Measurements from ENCODE around the gene VEGFA.

DNA sequence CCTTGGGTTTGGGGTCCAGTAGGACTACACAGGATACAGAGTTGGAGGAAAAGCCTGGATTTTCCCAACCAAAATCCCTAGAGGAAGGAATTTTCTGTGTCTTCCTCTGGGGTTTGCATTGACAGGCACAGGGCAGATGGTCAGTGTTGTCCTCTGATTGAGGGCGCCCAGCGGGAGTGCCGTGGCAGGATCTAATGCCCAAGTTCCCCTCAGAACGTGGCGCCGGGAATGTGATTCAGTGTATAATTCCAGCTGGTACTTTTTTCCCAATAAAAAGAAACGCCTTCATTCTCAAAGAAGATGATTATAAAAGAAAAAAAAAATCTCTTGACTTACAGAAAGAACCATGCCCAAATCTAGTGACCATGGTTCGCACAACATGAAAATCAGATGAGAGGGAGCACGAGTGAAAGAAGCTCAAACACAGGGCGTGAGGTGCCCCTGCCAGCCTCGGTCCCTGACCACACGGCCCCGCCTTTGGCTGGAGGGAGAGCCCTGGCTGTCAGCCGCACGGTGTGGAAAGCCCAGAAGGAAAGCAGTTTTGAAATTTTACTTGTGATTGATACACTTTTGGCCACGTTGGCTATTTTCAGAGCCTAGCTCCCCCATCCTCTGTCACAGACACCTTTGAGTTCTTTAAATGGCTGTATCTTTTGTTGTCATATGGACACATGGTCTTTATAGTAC, 31.6 kb downstream of the VEGFA start:
- TF ChIP-seq, protein P1, sequence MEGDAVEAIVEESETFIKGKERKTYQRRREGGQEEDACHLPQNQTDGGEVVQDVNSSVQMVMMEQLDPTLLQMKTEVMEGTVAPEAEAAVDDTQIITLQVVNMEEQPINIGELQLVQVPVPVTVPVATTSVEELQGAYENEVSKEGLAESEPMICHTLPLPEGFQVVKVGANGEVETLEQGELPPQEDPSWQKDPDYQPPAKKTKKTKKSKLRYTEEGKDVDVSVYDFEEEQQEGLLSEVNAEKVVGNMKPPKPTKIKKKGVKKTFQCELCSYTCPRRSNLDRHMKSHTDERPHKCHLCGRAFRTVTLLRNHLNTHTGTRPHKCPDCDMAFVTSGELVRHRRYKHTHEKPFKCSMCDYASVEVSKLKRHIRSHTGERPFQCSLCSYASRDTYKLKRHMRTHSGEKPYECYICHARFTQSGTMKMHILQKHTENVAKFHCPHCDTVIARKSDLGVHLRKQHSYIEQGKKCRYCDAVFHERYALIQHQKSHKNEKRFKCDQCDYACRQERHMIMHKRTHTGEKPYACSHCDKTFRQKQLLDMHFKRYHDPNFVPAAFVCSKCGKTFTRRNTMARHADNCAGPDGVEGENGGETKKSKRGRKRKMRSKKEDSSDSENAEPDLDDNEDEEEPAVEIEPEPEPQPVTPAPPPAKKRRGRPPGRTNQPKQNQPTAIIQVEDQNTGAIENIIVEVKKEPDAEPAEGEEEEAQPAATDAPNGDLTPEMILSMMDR (IDR thresholded peaks at IDR 0.05): no peak
- TF ChIP-seq POLR2A (IDR thresholded peaks at IDR 0.05): no peak
- TF ChIP-seq EP300 (IDR thresholded peaks at IDR 0.05): no peak
